ENCODE results near the gene FBLN2. TPM values are rescaled to one million over a fixed set of nuclear protein-coding genes. Genes with fewer than 3 reads are reported as not detected.

Gene FBLN2
- total RNA-seq, 4 donors from 2014 or later = 130 to 244 (median 136) TPM

GRCh38 chr3:13683288-13683687 lies 134.4 kb downstream of the FBLN2 start:
- peaks cover 0 to 48% (median 0%) of the 10 kb centered on the region in 4 donors for H3K27me3 ChIP-seq
- 91% methylated on average over 4 of the region's 4 CpGs for WGBS

DNA sequence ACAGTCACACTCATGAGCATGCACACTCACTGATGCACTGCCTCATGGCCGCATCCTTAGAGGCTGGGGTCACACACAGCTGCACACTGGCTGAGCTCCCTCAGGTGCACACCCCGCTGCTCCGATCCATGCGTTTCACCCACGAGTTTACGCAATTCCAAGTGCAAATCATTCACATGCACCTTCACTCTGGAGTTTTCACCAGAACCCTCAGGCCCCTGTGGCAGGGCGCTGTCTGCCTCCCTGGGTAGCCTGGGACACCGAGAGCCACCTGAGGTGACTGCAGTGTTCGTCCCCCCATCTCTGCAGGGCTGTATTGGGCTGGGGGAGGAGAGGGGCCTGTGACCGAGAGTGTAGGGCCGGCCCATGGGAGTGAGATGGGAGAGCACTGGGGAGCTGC lies 134.8 kb downstream of the FBLN2 start:
- Histone ChIP-seq H3K4me3 (no peak overlapping the region), H3K4me1 (no peaks in the 10 kb centered on the region), H3K9me3 (no peaks in the 10 kb centered on the region), H3K27ac (replicated peaks in 1 of 4) (no peak overlapping the region), H3K27me3 (peaks cover 0 to 48% (median 0%) of the 10 kb centered on the region in 4 donors), H3K36me3 (no peaks in the 10 kb centered on the region)
- no peak for DNase-seq (ENCODE audit: extremely low spot score)
- intact Hi-C loops (cut with DNase I) = no loop called here
- TF ChIP-seq, protein P1, sequence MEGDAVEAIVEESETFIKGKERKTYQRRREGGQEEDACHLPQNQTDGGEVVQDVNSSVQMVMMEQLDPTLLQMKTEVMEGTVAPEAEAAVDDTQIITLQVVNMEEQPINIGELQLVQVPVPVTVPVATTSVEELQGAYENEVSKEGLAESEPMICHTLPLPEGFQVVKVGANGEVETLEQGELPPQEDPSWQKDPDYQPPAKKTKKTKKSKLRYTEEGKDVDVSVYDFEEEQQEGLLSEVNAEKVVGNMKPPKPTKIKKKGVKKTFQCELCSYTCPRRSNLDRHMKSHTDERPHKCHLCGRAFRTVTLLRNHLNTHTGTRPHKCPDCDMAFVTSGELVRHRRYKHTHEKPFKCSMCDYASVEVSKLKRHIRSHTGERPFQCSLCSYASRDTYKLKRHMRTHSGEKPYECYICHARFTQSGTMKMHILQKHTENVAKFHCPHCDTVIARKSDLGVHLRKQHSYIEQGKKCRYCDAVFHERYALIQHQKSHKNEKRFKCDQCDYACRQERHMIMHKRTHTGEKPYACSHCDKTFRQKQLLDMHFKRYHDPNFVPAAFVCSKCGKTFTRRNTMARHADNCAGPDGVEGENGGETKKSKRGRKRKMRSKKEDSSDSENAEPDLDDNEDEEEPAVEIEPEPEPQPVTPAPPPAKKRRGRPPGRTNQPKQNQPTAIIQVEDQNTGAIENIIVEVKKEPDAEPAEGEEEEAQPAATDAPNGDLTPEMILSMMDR (IDR thresholded peaks at IDR 0.05) = no peak
- TF ChIP-seq EP300 (IDR thresholded peaks at IDR 0.05) (no peak), POLR2A (IDR thresholded peaks at IDR 0.05; ENCODE audit: low read depth) (no peak), POLR2AphosphoS5 (IDR thresholded peaks at IDR 0.05) (no peak)
- 86% methylated on average over 9 of the region's 11 CpGs for WGBS

More at GRCh38 chr3:13683288-13683687, 134.4 kb downstream of the FBLN2 start:
- no peak overlapping the region for H3K4me3 ChIP-seq
- H3K4me1 ChIP-seq = no peaks in the 10 kb centered on the region
- H3K27ac ChIP-seq (replicated peaks in 1 of 4) = no peak overlapping the region
- H3K36me3 ChIP-seq = no peaks in the 10 kb centered on the region
- intact Hi-C loops (cut with DNase I) = no loop called here
- TF ChIP-seq, protein P1 (IDR thresholded peaks at IDR 0.05) = no peak
- TF ChIP-seq POLR2A (IDR thresholded peaks at IDR 0.05; ENCODE audit: low read depth) = no peak
- TF ChIP-seq EP300 (IDR thresholded peaks at IDR 0.05) = no peak
- no peak for TF ChIP-seq POLR2AphosphoS5 (IDR thresholded peaks at IDR 0.05)
- no peak for DNase-seq (ENCODE audit: extremely low spot score)
- no peaks in the 10 kb centered on the region for H3K9me3 ChIP-seq

GRCh38 chr3:13684350-13684749 lies 135.4 kb downstream of the FBLN2 start:
- Histone ChIP-seq H3K27ac (replicated peaks in 1 of 4) (no peak overlapping the region), H3K27me3 (peaks cover 0 to 54% (median 0%) of the 10 kb centered on the region in 4 donors), H3K4me3 (no peak overlapping the region), H3K36me3 (no peaks in the 10 kb centered on the region), H3K9me3 (no peaks in the 10 kb centered on the region), H3K4me1 (no peaks in the 10 kb centered on the region)
- 59% methylated on average over 3 of the region's 12 CpGs for WGBS
- no peak for DNase-seq (ENCODE audit: extremely low spot score)
- intact Hi-C loops (cut with DNase I) = no loop called here
- TF ChIP-seq EP300 (IDR thresholded peaks at IDR 0.05) (no peak), POLR2A (IDR thresholded peaks at IDR 0.05; ENCODE audit: low read depth) (no peak), POLR2AphosphoS5 (IDR thresholded peaks at IDR 0.05) (no peak)
- TF ChIP-seq, protein P1 (IDR thresholded peaks at IDR 0.05) = no peak

DNA sequence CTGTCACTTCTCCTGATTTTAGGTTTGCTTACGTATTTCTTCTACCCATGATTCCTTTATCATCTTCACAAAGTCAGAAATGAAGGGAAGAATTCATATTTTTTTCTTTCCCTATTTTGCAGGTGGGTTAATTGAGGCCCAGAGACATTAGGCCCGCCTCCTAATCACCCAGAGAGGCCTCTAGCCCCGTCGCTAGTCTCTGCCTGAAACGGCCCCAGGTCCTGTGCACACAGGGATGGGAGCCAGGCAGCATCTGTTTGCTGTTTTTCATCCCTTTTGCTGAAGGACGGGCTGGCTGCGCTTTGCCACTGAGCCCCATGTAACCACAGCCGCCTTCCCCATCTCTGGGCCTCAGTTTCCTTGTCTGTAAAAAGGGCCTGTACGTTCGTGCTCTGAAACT lies 135.9 kb downstream of the FBLN2 start:
- Histone ChIP-seq H3K36me3 (no peaks in the 10 kb centered on the region), H3K27me3 (peaks cover 0 to 56% (median 0%) of the 10 kb centered on the region in 4 donors), H3K4me3 (no peak overlapping the region), H3K4me1 (no peaks in the 10 kb centered on the region), H3K27ac (replicated peaks in 1 of 4) (no peak overlapping the region), H3K9me3 (no peaks in the 10 kb centered on the region)
- WGBS = 63% methylated on average over 10 of the region's 10 CpGs
- TF ChIP-seq EP300 (IDR thresholded peaks at IDR 0.05) (no peak), POLR2A (IDR thresholded peaks at IDR 0.05; ENCODE audit: low read depth) (no peak), POLR2AphosphoS5 (IDR thresholded peaks at IDR 0.05) (no peak)
- TF ChIP-seq, protein P1 (IDR thresholded peaks at IDR 0.05) = no peak
- no peak for DNase-seq (ENCODE audit: extremely low spot score)
- intact Hi-C loops (cut with DNase I) = no loop called here

DNA sequence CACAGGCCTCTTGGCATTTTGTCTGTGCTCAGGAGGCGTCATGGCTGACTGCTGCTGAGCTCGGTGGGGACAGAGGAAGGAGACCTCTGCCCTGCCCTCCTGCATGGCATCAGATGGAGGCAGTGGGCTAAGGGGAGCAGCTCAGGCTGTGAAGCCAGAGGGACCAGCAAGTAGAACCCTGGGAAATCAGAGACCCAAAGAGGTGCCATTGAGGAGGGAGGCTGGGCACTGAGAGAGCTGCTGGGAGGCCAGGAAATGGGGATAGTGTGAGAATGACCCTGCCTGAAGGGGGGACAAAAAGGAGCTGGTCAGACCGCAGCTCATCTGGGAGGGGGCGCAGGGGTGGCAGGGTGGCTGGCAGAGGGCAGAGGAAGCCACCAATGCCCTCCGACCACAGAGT lies 136.8 kb downstream of the FBLN2 start:
- no peak for TF ChIP-seq POLR2A (IDR thresholded peaks at IDR 0.05; ENCODE audit: low read depth)
- TF ChIP-seq, protein P1 (IDR thresholded peaks at IDR 0.05) = no peak
- TF ChIP-seq EP300 (IDR thresholded peaks at IDR 0.05) = no peak
- no peak for TF ChIP-seq POLR2AphosphoS5 (IDR thresholded peaks at IDR 0.05)
- no peaks in the 10 kb centered on the region for H3K36me3 ChIP-seq
- H3K27ac ChIP-seq (replicated peaks in 1 of 4) = no peak overlapping the region
- WGBS = 83% methylated on average over 4 of the region's 5 CpGs
- no peak overlapping the region for H3K4me3 ChIP-seq
- intact Hi-C loops (cut with DNase I) = no loop called here
- peaks cover 0 to 53% (median 0%) of the 10 kb centered on the region in 4 donors for H3K27me3 ChIP-seq
- no peaks in the 10 kb centered on the region for H3K4me1 ChIP-seq
- no peak for DNase-seq (ENCODE audit: extremely low spot score)
- no peaks in the 10 kb centered on the region for H3K9me3 ChIP-seq

Measured in esophagus muscularis mucosa (tissue), 4 donors.